GM10266 (cell line): ENCODE data around the gene MBP.

Experiments used
- DNase-seq: peaks from one replicate; pipeline ENCODE4 v3.0.0; 2012; ENCODE audit errors: extremely low spot score
- TF ChIP-seq, protein P1 (sequence below): IDR thresholded peaks from 2 replicates; pipeline ENCODE4 v1.5.1; 2012; ENCODE audit warnings: mild to moderate bottlenecking, low read depth; ENCODE audit not compliant: control insufficient read depth, insufficient read depth; ENCODE audit errors: missing control alignments

Gene MBP

DNA sequence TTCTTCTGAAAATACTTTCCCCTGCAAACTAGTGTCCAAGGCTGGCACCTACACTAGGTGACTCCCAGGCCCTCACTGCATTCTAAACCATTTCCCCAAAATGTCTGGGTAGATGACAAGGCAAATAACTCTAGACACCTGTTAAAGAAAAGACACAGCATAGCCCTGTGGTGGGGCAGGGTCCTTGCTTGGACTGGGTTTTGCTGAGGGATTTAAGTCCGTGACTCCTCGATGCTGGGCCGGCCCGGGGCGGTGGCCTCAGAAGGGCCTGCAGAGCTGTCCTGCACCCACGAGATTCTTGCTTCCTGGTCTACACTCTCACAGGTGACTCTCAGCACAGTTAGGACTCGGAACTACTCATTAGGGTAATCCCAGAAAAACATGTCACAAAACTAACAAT is 55.2 kb downstream of the MBP start:
- TF ChIP-seq, protein P1, sequence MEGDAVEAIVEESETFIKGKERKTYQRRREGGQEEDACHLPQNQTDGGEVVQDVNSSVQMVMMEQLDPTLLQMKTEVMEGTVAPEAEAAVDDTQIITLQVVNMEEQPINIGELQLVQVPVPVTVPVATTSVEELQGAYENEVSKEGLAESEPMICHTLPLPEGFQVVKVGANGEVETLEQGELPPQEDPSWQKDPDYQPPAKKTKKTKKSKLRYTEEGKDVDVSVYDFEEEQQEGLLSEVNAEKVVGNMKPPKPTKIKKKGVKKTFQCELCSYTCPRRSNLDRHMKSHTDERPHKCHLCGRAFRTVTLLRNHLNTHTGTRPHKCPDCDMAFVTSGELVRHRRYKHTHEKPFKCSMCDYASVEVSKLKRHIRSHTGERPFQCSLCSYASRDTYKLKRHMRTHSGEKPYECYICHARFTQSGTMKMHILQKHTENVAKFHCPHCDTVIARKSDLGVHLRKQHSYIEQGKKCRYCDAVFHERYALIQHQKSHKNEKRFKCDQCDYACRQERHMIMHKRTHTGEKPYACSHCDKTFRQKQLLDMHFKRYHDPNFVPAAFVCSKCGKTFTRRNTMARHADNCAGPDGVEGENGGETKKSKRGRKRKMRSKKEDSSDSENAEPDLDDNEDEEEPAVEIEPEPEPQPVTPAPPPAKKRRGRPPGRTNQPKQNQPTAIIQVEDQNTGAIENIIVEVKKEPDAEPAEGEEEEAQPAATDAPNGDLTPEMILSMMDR = no peak

DNA sequence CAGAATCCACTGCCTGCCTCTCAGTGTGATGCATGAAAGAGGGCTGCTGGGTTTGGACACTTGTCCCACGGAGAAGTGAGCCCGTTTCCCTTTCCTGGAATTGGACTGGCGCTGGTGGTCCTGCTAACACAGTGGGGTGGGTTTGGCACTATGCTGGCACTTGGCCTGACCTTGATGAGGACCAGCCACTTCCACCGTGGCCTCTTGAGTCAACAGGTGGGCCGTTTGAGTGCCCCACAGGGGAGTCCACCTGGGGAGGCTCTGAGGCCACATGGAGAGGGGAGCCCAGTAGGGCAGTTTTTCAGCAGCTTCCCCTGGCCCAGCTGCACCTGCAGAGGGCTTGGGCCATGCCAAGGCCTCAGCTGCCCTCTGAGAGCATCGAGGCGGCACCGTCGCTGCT is 56.5 kb downstream of the MBP start:
- no peak for DNase-seq

More for the DNA sequence above, 55.2 kb downstream of the MBP start:
- DNase-seq = no peak

DNA sequence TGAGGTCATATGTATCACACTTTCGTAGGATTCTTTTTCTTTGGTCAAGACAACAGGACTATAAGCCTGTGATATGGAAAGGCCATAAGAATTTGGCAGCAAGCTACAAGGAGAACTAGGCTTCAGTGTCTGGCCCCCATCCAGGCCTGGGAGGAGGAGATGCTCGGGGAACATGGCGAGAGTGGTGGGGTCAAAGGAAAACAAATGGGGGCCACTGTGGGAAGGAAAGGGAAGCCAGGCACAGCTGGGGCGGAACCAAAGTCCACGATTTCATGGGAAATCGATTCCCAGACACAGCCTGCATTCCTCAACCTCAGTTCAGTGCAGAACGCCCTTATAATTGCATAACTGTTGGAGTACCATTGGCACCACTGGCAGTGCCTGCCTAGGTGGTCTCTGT is 58.2 kb downstream of the MBP start:
- DNase-seq = no peak
- TF ChIP-seq, protein P1 = no peak

More for the DNA sequence above, 56.5 kb downstream of the MBP start:
- TF ChIP-seq, protein P1 = no peak

DNA sequence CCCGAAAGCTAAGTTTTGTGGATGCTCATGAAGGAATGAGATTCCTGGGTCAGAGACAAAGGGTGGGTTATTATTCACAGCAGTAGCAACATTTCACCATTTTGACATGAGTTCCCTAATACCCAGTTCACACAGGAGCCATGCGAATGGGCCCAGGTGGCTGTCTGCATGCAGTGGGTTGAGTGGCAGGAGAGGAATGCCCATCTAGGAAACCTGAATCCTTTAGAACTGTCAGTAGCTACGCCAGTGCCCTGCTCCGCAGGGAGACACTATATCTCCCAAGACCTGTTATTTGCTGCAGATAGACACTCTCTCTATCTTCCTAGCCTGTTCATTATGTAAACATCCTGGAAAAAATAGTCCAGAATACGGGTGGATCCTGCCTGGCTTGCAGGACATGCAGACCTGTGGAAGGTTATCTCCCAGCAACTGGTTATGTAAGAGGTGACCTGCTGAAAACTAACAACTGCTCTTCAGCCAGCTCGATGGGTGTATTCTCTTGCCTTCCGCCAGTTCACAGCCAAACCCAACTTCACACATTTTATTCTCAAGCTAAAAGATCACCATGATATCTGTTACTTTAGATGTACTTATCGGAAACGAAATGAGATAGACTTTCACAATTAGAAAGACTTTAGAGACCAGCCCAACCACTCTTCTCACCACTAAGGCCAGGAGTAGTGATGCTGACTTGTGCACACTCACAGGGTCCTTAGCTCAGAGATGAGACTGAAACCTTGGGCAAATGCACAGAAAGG is 59.1 kb downstream of the MBP start:
- no peak for DNase-seq
- TF ChIP-seq, protein P1 = no peak

DNA sequence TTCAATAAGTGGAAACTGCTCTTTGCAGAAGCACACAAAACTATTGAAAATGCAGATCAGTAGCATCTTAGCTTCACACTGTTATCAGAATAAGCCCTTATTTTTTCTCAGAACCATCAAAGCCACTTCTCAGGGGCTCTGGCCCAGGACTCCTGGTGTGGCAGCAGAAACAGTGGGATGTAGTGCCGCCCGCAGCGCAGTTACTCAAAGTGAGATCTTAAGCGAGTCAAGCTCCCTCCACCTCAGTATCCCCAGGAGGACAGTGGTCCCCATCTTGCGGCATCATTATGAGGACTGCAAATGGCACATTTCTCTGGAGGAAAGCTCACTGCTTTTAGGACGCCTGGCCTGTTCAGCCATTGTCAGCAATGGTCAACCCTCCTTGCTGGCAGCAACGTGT is 60.0 kb downstream of the MBP start:
- DNase-seq = no peak
- TF ChIP-seq, protein P1 = no peak

DNA sequence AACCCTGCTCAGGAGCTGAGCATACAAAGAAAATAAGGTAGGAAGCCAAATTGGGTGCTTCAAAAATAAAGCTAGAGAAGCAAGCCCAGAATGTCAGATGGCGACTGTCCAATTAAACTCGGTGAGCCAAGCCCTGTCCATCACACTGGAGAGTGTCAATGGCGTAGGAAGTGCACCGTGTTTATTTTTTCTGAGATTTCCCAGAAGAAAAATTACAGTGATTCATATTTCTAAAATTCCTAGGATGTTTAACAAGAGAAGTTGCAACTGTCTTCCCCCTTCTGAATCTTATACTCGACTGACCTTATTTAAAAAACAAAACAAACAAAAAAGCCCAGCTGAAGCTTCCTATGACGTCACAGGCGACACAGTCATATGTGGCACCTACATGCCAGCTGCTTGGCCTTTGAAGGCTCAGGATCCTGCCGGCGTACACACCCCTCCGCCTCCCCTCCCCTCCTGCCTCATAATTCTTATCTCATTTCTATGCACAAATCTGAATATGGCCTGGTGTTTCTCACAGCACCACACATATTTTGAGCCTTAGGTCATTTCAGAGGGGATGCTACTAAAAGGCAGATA is 60.8 kb downstream of the MBP start:
- TF ChIP-seq, protein P1 = no peak
- DNase-seq = no peak

DNA sequence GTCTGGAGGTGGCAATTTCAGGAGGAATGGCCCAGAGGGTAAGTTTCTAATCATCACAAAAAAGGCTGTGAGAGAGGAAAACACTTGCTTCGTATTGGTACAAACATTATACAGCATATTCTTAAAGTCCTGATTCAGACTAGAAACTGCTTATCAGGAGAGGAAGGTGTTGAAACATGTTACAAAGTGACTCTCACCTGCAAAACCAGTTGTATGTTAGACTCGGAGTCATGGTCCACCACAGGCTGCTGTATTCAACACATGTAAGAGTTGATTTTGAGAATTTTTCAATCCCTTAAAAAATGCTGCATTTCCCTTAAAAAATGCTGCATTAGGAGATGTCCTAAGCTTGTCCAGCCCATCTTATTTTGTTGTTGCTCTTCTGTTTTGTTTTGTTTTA is 61.5 kb downstream of the MBP start:
- no peak for DNase-seq
- TF ChIP-seq, protein P1 = no peak
